GM12872 (cell line): ENCODE results near the gene SLC16A3.

Experiments used
- CTCF ChIP-seq: IDR thresholded peaks from 3 replicates; pipeline ENCODE4 v1.5.1; 2011; ENCODE audit warnings: low read depth, mild to moderate bottlenecking, low read length, moderate library complexity; ENCODE audit not compliant: insufficient read depth

Gene SLC16A3

GRCh38 chr17:82232876-82233785, 4.3 kb downstream of the SLC16A3 start:
- TF ChIP-seq CTCF = no peak

- no peak for TF ChIP-seq CTCF
Observed at GRCh38 chr17:82234211-82235055, 5.6 kb downstream of the SLC16A3 start.

- TF ChIP-seq CTCF = no peak
Observed at GRCh38 chr17:82235056-82235774, 6.4 kb downstream of the SLC16A3 start.

- TF ChIP-seq CTCF = no peak
Observed at GRCh38 chr17:82235775-82236141, 6.9 kb downstream of the SLC16A3 start.

GRCh38 chr17:82236142-82236971, 7.5 kb downstream of the SLC16A3 start:
- peak; percentile 89 for TF ChIP-seq CTCF

GRCh38 chr17:82237083-82237745, 8.4 kb downstream of the SLC16A3 start:
- no peak for TF ChIP-seq CTCF
